T-helper 1 cell treated with Interleukin-12 subunit alpha and Interleukin-12 subunit beta and Interleukin-4 antibody, amounts not matched to agents 30 ng/mL and 1 ng/mL, for 36 hours (primary cell): ENCODE measurements around the gene SLC9A7. TPM values are rescaled to one million over a fixed set of nuclear protein-coding genes. Genes with fewer than 3 reads are reported as not detected.

ENCODE experiments used
- total RNA-seq: library from RNA; stranded (reverse); gene quantifications from 2 replicates; pipeline ENCODE4 v1.2.3, GENCODE V29; 2022

Gene SLC9A7
- total RNA-seq, 1 donor from 2014 or later: 15.4 TPM

Other genes with a start within 250 kb of the SLC9A7 start
- 6.8 and 7.3 TPM in 2 replicates for gene ZNF674, start 213.7 kb downstream of the SLC9A7 start, total RNA-seq
- gene CHST7, start 185.4 kb downstream of the SLC9A7 start, total RNA-seq: 5.6 and 7.0 TPM in 2 replicates
- gene RP2, start 77.9 kb upstream of the SLC9A7 start, total RNA-seq: 9.0 and 9.3 TPM in 2 replicates
- 0.63 and 1.2 TPM in 2 replicates for gene JADE3, start 153.3 kb upstream of the SLC9A7 start, total RNA-seq